PFSK-1 (cell line): ENCODE measurements around the gene DUOX1.

Experiments used
- FOXP2 ChIP-seq: optimal IDR thresholded peaks from 2 replicates; pipeline ENCODE3; 2011; ENCODE audit warnings: borderline replicate concordance, control low read depth, inconsistent platforms; ENCODE audit not compliant: insufficient read depth; ENCODE audit errors: extremely low read length, extremely low read depth
- POLR2AphosphoS5 ChIP-seq: IDR thresholded peaks from 2 replicates; pipeline ENCODE4 v1.6.1; 2012; ENCODE audit warnings: low read depth, mild to moderate bottlenecking, control low read depth, low read length, moderate library complexity
- REST ChIP-seq, 2 experiments: IDR thresholded peaks; 2 replicates each; pipeline versions ENCODE4 v1.6.1 to v1.8.0; 2011 to 2012; ENCODE audit warnings: low read depth in 2 of 2, low read length in 2 of 2, control low read depth in 1 of 2, inconsistent platforms in 1 of 2, mild to moderate bottlenecking in 1 of 2, moderate library complexity in 1 of 2; ENCODE audit not compliant: insufficient read depth in 1 of 2
- SIN3A ChIP-seq: IDR thresholded peaks from 2 replicates; pipeline ENCODE4 v1.6.1; 2012; ENCODE audit warnings: mild to moderate bottlenecking, low read length, moderate library complexity, borderline replicate concordance; ENCODE audit not compliant: insufficient read depth
- TAF1 ChIP-seq: IDR thresholded peaks from 2 replicates; pipeline ENCODE4 v1.6.1; 2012; ENCODE audit warnings: low read length, control low read depth, borderline replicate concordance; ENCODE audit not compliant: insufficient read depth

Gene DUOX1

DNA sequence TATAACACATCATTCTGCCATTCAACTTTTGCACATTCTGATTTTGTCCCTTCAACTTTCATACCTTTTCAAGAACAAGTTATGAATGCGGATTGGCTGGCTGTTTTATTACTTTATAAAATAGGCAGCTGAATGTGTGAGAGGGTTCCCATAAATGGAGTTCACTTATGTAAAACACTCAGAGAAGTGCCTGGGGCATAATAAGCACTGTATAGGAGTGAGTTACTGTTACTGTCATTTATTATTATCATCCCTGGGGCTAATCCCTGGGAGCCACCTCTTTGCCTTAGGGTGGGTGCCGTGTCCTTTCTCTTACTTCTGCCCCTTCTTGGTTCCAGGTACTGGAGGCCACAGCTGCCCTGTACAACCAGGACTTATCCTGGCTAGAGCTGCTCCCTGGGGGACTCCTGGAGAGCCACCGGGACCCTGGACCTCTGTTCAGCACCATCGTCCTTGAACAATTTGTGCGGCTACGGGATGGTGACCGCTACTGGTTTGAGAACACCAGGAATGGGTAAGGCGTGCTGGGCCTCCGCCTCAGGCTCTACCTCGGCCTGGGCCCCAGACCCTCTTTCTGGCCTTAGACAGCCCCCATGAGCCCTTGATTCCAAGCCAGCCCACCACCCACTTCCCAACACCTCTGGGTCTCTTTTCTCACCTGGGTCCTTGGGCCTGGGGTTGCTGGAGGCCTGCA is 10.9 kb downstream of the DUOX1 start:
- TF ChIP-seq FOXP2 = no peak
- TF ChIP-seq REST (IDR thresholded peaks at IDR 0.05; ENCODE audit: insufficient read depth in 1 of 2, low read depth in 2 of 2, low read length in 2 of 2) = no peak
- TF ChIP-seq POLR2AphosphoS5 = no peak
- no peak for TF ChIP-seq TAF1
- no peak for TF ChIP-seq SIN3A

GRCh38 chr15:45141386-45141785 is 11.6 kb downstream of the DUOX1 start:
- TF ChIP-seq POLR2AphosphoS5 (no peak), FOXP2 (no peak), TAF1 (no peak), REST (IDR thresholded peaks at IDR 0.05; ENCODE audit: insufficient read depth in 1 of 2, low read depth in 2 of 2, low read length in 2 of 2) (no peak), SIN3A (no peak)

GRCh38 chr15:45143056-45143455 is 13.3 kb downstream of the DUOX1 start:
- TF ChIP-seq TAF1 (no peak), SIN3A (no peak), FOXP2 (no peak), POLR2AphosphoS5 (no peak), REST (IDR thresholded peaks at IDR 0.05; ENCODE audit: insufficient read depth in 1 of 2, low read depth in 2 of 2, low read length in 2 of 2) (no peak)

DNA sequence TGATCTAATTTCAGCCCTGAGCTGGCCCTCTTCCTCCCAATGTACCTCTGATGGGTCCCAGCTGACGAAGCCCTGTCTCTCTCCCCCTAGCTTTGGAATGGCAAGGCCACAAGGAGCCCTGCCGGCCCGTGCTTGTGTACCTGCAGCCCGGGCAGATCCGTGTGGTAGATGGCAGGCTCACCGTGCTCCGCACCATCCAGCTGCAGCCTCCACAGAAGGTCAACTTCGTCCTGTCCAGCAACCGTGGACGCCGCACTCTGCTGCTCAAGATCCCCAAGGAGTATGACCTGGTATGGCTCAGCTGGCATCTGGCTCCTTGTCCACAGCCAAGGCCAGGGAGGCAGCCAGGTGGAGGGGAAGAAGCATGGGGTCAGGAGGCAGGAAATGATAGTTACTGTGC is 14.2 kb downstream of the DUOX1 start:
- TF ChIP-seq REST (IDR thresholded peaks at IDR 0.05; ENCODE audit: insufficient read depth in 1 of 2, low read depth in 2 of 2, low read length in 2 of 2) (no peak), POLR2AphosphoS5 (no peak), FOXP2 (no peak), TAF1 (no peak), SIN3A (no peak)

GRCh38 chr15:45144775-45145174 is 15.0 kb downstream of the DUOX1 start:
- no peak for TF ChIP-seq TAF1
- TF ChIP-seq FOXP2 = no peak
- no peak for TF ChIP-seq SIN3A
- no peak for TF ChIP-seq REST (IDR thresholded peaks at IDR 0.05; ENCODE audit: insufficient read depth in 1 of 2, low read depth in 2 of 2, low read length in 2 of 2)
- TF ChIP-seq POLR2AphosphoS5 = no peak
